Keratinocyte (primary cell): ENCODE results near the gene BCAP31. TPM values are rescaled to one million over a fixed set of nuclear protein-coding genes. Genes with fewer than 3 reads are reported as not detected.
"Not testable (repeated sequence)": the region's sequence is repeated elsewhere in the genome, so short reads cannot be mapped to it uniquely, and the experiment has no call there.

Source experiments
- DNase-seq: peaks from one replicate; pipeline ENCODE4 v3.0.0-alpha.2; 2011; ENCODE audit warnings: low read depth, missing footprints, low spot score
- FAIRE-seq: peaks from 2 replicates; lab custom pipeline; 2011; peaks lifted over from hg19 to GRCh38; lab: Jason Lieb, UNC
- H2AFZ ChIP-seq: 2 replicates; pipeline ENCODE4 v1.6.0; 2012; ENCODE audit warnings: low read length, control low read depth, inconsistent platforms; ENCODE audit not compliant: control insufficient read depth
- H3K27ac ChIP-seq: 2 replicates; pipeline ENCODE4 v1.5.1; 2011; ENCODE audit warnings: low read length; ENCODE audit not compliant: control insufficient read depth, insufficient read depth
- H3K27me3 ChIP-seq: 3 replicates; pipeline ENCODE4 v1.6.0; 2011; ENCODE audit warnings: low read length; ENCODE audit not compliant: control insufficient read depth, insufficient read depth; ENCODE audit errors: extremely low read depth
- H3K36me3 ChIP-seq, 2 experiments: 2 replicates in 1 of 2; 3 replicates in 1 of 2; pipeline ENCODE4 v1.5.1; 2011; ENCODE audit warnings: low read length in 2 of 2, mild to moderate bottlenecking in 1 of 2; ENCODE audit not compliant: control insufficient read depth in 2 of 2, insufficient read depth in 2 of 2; ENCODE audit errors: extremely low read depth in 1 of 2
- H3K4me1 ChIP-seq: 3 replicates; pipeline ENCODE4 v1.5.1; 2011; ENCODE audit warnings: low read length; ENCODE audit not compliant: control insufficient read depth, insufficient read depth; ENCODE audit errors: extremely low read depth
- H3K4me2 ChIP-seq: 3 replicates; pipeline ENCODE4 v1.6.0; 2011; ENCODE audit warnings: low read depth, low read length; ENCODE audit not compliant: control insufficient read depth, insufficient read depth; ENCODE audit errors: extremely low read depth
- H3K4me3 ChIP-seq, 3 experiments: fragments of 200-600 bp in 1 of 3; sonication (generic) in 1 of 3; 2 replicates in 2 of 3; 3 replicates in 1 of 3; pipeline ENCODE4 v1.5.1; 2011 to 2016; ENCODE audit warnings: low read length in 3 of 3, mild to moderate bottlenecking in 3 of 3, control low read depth in 2 of 3, inconsistent platforms in 1 of 3, low read depth in 1 of 3, mixed read lengths in 1 of 3, mixed run types in 1 of 3, moderate library complexity in 1 of 3; ENCODE audit not compliant: control insufficient read depth in 2 of 3, insufficient read depth in 2 of 3; ENCODE audit errors: extremely low read depth in 1 of 3
- H3K79me2 ChIP-seq: 2 replicates; pipeline ENCODE4 v1.6.0; 2012; ENCODE audit warnings: low read length; ENCODE audit not compliant: control insufficient read depth, insufficient read depth
- H3K9ac ChIP-seq: 3 replicates; pipeline ENCODE4 v1.6.0; 2011; ENCODE audit warnings: low read length; ENCODE audit not compliant: control insufficient read depth, insufficient read depth; ENCODE audit errors: extremely low read depth
- H3K9me1 ChIP-seq: 3 replicates; pipeline ENCODE4 v1.6.0; 2011; ENCODE audit warnings: low read length; ENCODE audit not compliant: control insufficient read depth, insufficient read depth; ENCODE audit errors: extremely low read depth
- H3K9me3 ChIP-seq: 2 replicates; pipeline ENCODE4 v1.5.1; 2012; ENCODE audit warnings: low read depth, low read length; ENCODE audit not compliant: control insufficient read depth
- H4K20me1 ChIP-seq: 3 replicates; pipeline ENCODE4 v1.6.0; 2011; ENCODE audit warnings: low read length; ENCODE audit not compliant: control insufficient read depth, insufficient read depth; ENCODE audit errors: extremely low read depth
- CTCF ChIP-seq, 3 experiments: IDR thresholded peaks in 1 of 3; conservative IDR thresholded peaks in 1 of 3; optimal IDR thresholded peaks in 1 of 3; 2 replicates in 2 of 3; 3 replicates in 1 of 3; pipeline versions ENCODE3 to v1.5.1; 2011; ENCODE audit warnings: low read length in 3 of 3, mild to moderate bottlenecking in 3 of 3, moderate library complexity in 2 of 3, control low read depth in 1 of 3, inconsistent platforms in 1 of 3; ENCODE audit not compliant: insufficient read depth in 2 of 3; ENCODE audit errors: extremely low read depth in 1 of 3
- EZH2 ChIP-seq: IDR thresholded peaks from one replicate; pipeline ENCODE4 v1.6.1; 2012; ENCODE audit warnings: inconsistent platforms, mild to moderate bottlenecking, low read length, moderate library complexity
- dilution Hi-C: fragments of 300-500 bp; cut with MboI; formaldehyde crosslinking; loops from one replicate; pipeline ENCODE4 v1.7.0; 2020; ENCODE audit warnings: low sequenced_read_pairs; ENCODE audit not compliant: extremely low pct_ligation_motif_present
- polyA plus RNA-seq, 5 experiments: library from polyadenylated mRNA; depleted of rRNA in 3 of 5; stranded (reverse) in 3 of 5; stranded (forward) in 1 of 5; unstranded in 1 of 5; fragments of >200 nt; gene quantifications; 1 replicate in 1 of 5; 2 replicates in 3 of 5; 3 replicates in 1 of 5; pipeline versions ENCODE4 v1.2.1 to v1.2.3, GENCODE V29; 2011 to 2012; ENCODE audit warnings: missing spikeins in 2 of 5, low read depth in 1 of 5, low replicate concordance in 1 of 5

The BCAP31 gene
- polyA plus RNA-seq, 1 donor (not counting 4 experiments of a cell fraction or from before 2014, with no cell fraction given): 262 TPM

GRCh38 chrX:153731845-153732215, 7.6 kb upstream of the BCAP31 start:
- Histone ChIP-seq H3K4me2 (peak overlapping the region; percentile 56), H3K79me2 (no peaks in the 10 kb centered on the region), H2AFZ (no peak overlapping the region), H3K4me1 (peaks cover 21% of the 10 kb centered on the region), H3K9me1 (no peaks in the 10 kb centered on the region), H3K9ac (peak overlapping the region; percentile 56), H3K36me3 (no peaks in the 10 kb centered on the region), H3K9me3 (no peaks in the 10 kb centered on the region), H3K27me3 (no peaks in the 10 kb centered on the region), H4K20me1 (no peaks in the 10 kb centered on the region), H3K4me3 (no peak overlapping the region), H3K27ac (peak overlapping the region; percentile 78)
- dilution Hi-C loops: no loop called here
- TF ChIP-seq EZH2 (no peak), CTCF (optimal IDR thresholded peaks at IDR 0.05 in 1 of 3, IDR thresholded peaks at IDR 0.05 in 1 of 3, conservative IDR thresholded peaks at IDR 0.05 in 1 of 3; ENCODE audit: extremely low read depth in 1 of 3, insufficient read depth in 2 of 3, low read length in 3 of 3) (no peak)
- DNase-seq: no peak
- FAIRE-seq: no peak

DNA sequence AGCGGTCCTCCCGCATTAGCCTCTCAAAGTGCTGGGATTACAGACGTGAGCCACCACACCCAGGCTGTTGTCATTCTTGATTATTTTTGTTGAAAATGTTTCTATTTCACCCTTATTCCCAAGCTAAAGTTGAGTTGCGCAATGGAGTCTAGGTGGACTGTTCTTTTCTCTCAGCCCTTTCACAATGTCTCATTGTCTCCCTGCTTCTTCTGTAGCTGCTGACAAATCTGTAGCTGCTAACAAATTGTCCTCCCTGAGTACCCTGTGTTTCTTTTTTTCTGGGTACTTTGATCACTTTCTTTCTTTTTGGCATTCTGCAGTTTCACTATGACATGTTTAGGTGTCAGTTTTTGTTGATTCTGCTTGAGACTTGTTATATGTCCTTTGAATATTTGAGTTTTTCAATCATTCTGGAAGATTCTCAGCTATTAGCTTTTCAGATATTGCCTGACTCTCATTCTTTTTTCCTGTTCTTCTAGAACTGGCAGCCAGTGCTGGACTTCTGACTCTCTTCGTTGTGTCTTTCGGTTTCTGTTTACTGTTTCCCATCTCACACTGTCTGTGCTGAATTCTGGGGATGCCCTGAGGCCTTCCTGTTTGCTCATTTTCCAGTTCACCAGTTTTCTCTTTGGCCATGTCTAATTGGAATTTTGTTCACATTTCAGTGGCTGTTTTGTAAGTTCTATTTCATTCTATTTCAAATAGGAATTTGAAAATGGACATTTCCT, 7.1 kb upstream of the BCAP31 start:
- Histone ChIP-seq H4K20me1 (no peaks in the 10 kb centered on the region), H3K9me3 (no peaks in the 10 kb centered on the region), H3K9me1 (no peaks in the 10 kb centered on the region), H2AFZ (no peak overlapping the region), H3K4me2 (no peak overlapping the region), H3K27ac (peak overlapping the region; percentile 78), H3K36me3 (no peaks in the 10 kb centered on the region), H3K9ac (no peak overlapping the region), H3K4me3 (no peak overlapping the region), H3K4me1 (peaks cover 26% of the 10 kb centered on the region), H3K79me2 (no peaks in the 10 kb centered on the region), H3K27me3 (no peaks in the 10 kb centered on the region)
- dilution Hi-C loops: no loop called here
- FAIRE-seq (no peak), DNase-seq (no peak)
- TF ChIP-seq EZH2: no peak
- no peak for TF ChIP-seq CTCF (optimal IDR thresholded peaks at IDR 0.05 in 1 of 3, IDR thresholded peaks at IDR 0.05 in 1 of 3, conservative IDR thresholded peaks at IDR 0.05 in 1 of 3; ENCODE audit: extremely low read depth in 1 of 3, insufficient read depth in 2 of 3, low read length in 3 of 3)

GRCh38 chrX:153730115-153730514, 5.9 kb upstream of the BCAP31 start:
- H3K9me1 ChIP-seq, H3K4me2 ChIP-seq, H3K4me3 ChIP-seq, dilution Hi-C loops, DNase-seq, H3K9ac ChIP-seq, H3K27ac ChIP-seq, H3K9me3 ChIP-seq, H2AFZ ChIP-seq, H4K20me1 ChIP-seq, FAIRE-seq, H3K79me2 ChIP-seq, H3K36me3 ChIP-seq, H3K27me3 ChIP-seq: not testable (repeated sequence)
- H3K4me1 ChIP-seq: peaks cover 28% of the 10 kb centered on the region
